GM12878 (cell line): ENCODE data around the gene LHB. TPM values are rescaled to one million over a fixed set of nuclear protein-coding genes. Genes with fewer than 3 reads are reported as not detected.

Experiments
- ASH2L ChIP-seq: fragments of 300-600, 200-600 bp; sonication (generic); IDR thresholded peaks from 2 replicates; pipeline ENCODE4 v1.6.1; 2017; ENCODE audit warnings: low read depth, mild to moderate bottlenecking, borderline replicate concordance
- BHLHE40 ChIP-seq, 2 experiments: fragments of 450-650 bp in 1 of 2; IDR thresholded peaks; 2 replicates each; pipeline ENCODE4 v1.6.1; 2011 to 2017; ENCODE audit warnings: low read depth in 2 of 2, borderline replicate concordance in 1 of 2, improper control_type of control experiment in 1 of 2, low read length in 1 of 2, mild to moderate bottlenecking in 1 of 2
- CHD1 ChIP-seq: IDR thresholded peaks from 2 replicates; pipeline ENCODE4 v1.6.1; 2012; ENCODE audit warnings: low read depth, low read length, improper control_type of control experiment
- FOXM1 ChIP-seq: IDR thresholded peaks from 2 replicates; pipeline ENCODE4 v1.6.1; 2012; ENCODE audit warnings: low read depth, mild to moderate bottlenecking, inconsistent platforms, low read length, moderate library complexity
- GATAD2B ChIP-seq: fragments of 450-650 bp; conservative IDR thresholded peaks from 2 replicates; pipeline ENCODE4 v1.6.1; 2017; ENCODE audit warnings: low read depth, mild to moderate bottlenecking, moderate library complexity
- HCFC1 ChIP-seq: fragments of 150-350 bp; IDR thresholded peaks from 2 replicates; pipeline ENCODE4 v1.6.1; 2014; ENCODE audit warnings: low read length
- KLF5 ChIP-seq: fragments of 450-650 bp; IDR thresholded peaks from 2 replicates; pipeline ENCODE4 v1.6.1; 2014; ENCODE audit warnings: mild to moderate bottlenecking; ENCODE audit not compliant: partially characterized antibody
- MTA2 ChIP-seq: fragments of 450-650 bp; IDR thresholded peaks from 2 replicates; pipeline ENCODE4 v1.6.1; 2016; ENCODE audit warnings: low read depth, mild to moderate bottlenecking, moderate library complexity
- MXI1 ChIP-seq: fragments of 150-350 bp; IDR thresholded peaks from 2 replicates; pipeline ENCODE4 v1.6.1; 2011; ENCODE audit warnings: low read depth, mild to moderate bottlenecking, inconsistent platforms, low read length, improper control_type of control experiment
- NRF1 ChIP-seq: conservative IDR thresholded peaks from 2 replicates; pipeline ENCODE4 v1.6.1; 2011; ENCODE audit warnings: mild to moderate bottlenecking, low read depth, low read length, improper control_type of control experiment
- POU2F2 ChIP-seq: IDR thresholded peaks from 3 replicates; pipeline ENCODE4 v1.6.1; 2011; ENCODE audit warnings: low read depth, mild to moderate bottlenecking, low read length, borderline replicate concordance
- SMARCA5 ChIP-seq: fragments of 450-650 bp; IDR thresholded peaks from 2 replicates; pipeline ENCODE4 v1.6.1; 2017; ENCODE audit warnings: mild to moderate bottlenecking
- SUPT20H ChIP-seq: IDR thresholded peaks from 2 replicates; pipeline ENCODE4 v1.6.1; 2011; ENCODE audit warnings: low read depth, mild to moderate bottlenecking, low read length, moderate library complexity, borderline replicate concordance; ENCODE audit not compliant: control insufficient read depth
- ZNF24 ChIP-seq: fragments of 450-650 bp; IDR thresholded peaks from 2 replicates; pipeline ENCODE4 v1.6.1; 2017; ENCODE audit warnings: antibody characterized with exemption, mild to moderate bottlenecking
- polyA plus RNA-seq, 11 experiments: library from polyadenylated mRNA; depleted of rRNA in 4 of 11; unstranded in 6 of 11; stranded (reverse) in 5 of 11; fragments of >200 nt; fragmentation: Nextera tagmentation in 4 of 11; fragmentation: Illumina TruSeq in 1 of 11; extraction: Ambion mirVana in 4 of 11; extraction: Trizol in 1 of 11; gene quantifications; 1 replicate in 1 of 11; 2 replicates in 10 of 11; pipeline versions ENCODE4 v1.2.1 to v1.2.3, GENCODE V29; 2011 to 2016; ENCODE audit warnings: inconsistent platforms in 2 of 11, missing spikeins in 2 of 11, low read depth in 1 of 11
- total RNA-seq, 4 experiments: library from RNA; depleted of rRNA in 3 of 4; stranded (reverse); fragments of >200 nt in 3 of 4; fragmentation: Illumina TruSeq in 1 of 4; extraction: Trizol in 1 of 4; gene quantifications; 2 replicates each; pipeline versions ENCODE4 v1.2.1 to v1.2.3, GENCODE V29; 2013 to 2021
- TF ChIP-seq, protein P1 (sequence below): IDR thresholded peaks from 2 replicates; pipeline ENCODE4 v1.6.1; 2012; ENCODE audit warnings: low read depth, low read length, improper control_type of control experiment
- TF ChIP-seq, protein P2 (sequence below): fragments of 450-650 bp; IDR thresholded peaks from 2 replicates; pipeline ENCODE4 v1.6.1; 2017; ENCODE audit warnings: borderline replicate concordance
- TF ChIP-seq, protein P3 (sequence below): fragments of 450-650 bp; IDR thresholded peaks from 2 replicates; pipeline ENCODE4 v1.6.1; 2017; ENCODE audit warnings: antibody characterized with exemption, mild to moderate bottlenecking, moderate library complexity
- TF ChIP-seq, protein P4 (sequence below): fragments of 450-650 bp; IDR thresholded peaks from 2 replicates; pipeline ENCODE4 v1.6.1; 2016; ENCODE audit warnings: mild to moderate bottlenecking
- TF ChIP-seq, protein P5 (sequence below): IDR thresholded peaks from 2 replicates; pipeline ENCODE4 v1.6.1; 2011; ENCODE audit warnings: low read depth, mild to moderate bottlenecking, low read length, moderate library complexity, borderline replicate concordance; ENCODE audit errors: extremely low read depth
- TF ChIP-seq, protein P6 (sequence below): fragments of 450-650 bp; formaldehyde crosslinking; IDR thresholded peaks from 2 replicates; pipeline ENCODE4 v1.4.0; 2022; ENCODE audit warnings: mild to moderate bottlenecking, moderate library complexity

The LHB gene
- total and polyA plus RNA-seq, 10 of the 15 experiments (the other 5 are each of a cell fraction or from before 2014, with no cell fraction given): 0.20 to 0.72 (median 0.46) TPM; not detected in 5

DNA sequence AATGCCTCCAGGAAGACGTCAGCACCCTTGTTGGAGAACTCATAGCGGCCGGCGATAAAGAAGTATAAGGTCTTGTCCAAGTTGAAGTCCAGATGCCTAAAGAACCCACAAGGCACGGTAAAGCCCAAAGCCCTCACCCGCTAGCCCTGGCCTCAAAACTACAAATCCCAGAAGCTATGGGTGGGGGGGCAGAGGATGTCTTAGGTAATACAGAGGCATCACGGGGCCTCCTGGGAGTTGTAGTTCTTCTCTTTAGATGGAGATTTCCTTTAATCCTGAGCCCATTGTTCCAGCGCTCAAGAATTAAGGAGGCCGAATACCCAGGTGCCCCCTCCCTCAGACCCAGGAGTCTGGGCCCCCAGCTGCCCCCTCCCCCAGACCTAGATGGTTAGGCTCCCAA, 34.6 kb downstream of the LHB start (continued):
- no peak for TF ChIP-seq BHLHE40 (IDR thresholded peaks at IDR 0.05; ENCODE audit: borderline replicate concordance in 1 of 2, low read depth in 2 of 2, low read length in 1 of 2)
- TF ChIP-seq HCFC1: peak; percentile 74
- no peak for TF ChIP-seq NRF1
- TF ChIP-seq MXI1: no peak
- TF ChIP-seq, protein P1, sequence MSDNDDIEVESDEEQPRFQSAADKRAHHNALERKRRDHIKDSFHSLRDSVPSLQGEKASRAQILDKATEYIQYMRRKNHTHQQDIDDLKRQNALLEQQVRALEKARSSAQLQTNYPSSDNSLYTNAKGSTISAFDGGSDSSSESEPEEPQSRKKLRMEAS: no peak
- TF ChIP-seq SUPT20H: no peak
- TF ChIP-seq GATAD2B: no peak
- TF ChIP-seq, protein P2, sequence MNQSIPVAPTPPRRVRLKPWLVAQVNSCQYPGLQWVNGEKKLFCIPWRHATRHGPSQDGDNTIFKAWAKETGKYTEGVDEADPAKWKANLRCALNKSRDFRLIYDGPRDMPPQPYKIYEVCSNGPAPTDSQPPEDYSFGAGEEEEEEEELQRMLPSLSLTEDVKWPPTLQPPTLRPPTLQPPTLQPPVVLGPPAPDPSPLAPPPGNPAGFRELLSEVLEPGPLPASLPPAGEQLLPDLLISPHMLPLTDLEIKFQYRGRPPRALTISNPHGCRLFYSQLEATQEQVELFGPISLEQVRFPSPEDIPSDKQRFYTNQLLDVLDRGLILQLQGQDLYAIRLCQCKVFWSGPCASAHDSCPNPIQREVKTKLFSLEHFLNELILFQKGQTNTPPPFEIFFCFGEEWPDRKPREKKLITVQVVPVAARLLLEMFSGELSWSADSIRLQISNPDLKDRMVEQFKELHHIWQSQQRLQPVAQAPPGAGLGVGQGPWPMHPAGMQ: no peak
- TF ChIP-seq, protein P3, sequence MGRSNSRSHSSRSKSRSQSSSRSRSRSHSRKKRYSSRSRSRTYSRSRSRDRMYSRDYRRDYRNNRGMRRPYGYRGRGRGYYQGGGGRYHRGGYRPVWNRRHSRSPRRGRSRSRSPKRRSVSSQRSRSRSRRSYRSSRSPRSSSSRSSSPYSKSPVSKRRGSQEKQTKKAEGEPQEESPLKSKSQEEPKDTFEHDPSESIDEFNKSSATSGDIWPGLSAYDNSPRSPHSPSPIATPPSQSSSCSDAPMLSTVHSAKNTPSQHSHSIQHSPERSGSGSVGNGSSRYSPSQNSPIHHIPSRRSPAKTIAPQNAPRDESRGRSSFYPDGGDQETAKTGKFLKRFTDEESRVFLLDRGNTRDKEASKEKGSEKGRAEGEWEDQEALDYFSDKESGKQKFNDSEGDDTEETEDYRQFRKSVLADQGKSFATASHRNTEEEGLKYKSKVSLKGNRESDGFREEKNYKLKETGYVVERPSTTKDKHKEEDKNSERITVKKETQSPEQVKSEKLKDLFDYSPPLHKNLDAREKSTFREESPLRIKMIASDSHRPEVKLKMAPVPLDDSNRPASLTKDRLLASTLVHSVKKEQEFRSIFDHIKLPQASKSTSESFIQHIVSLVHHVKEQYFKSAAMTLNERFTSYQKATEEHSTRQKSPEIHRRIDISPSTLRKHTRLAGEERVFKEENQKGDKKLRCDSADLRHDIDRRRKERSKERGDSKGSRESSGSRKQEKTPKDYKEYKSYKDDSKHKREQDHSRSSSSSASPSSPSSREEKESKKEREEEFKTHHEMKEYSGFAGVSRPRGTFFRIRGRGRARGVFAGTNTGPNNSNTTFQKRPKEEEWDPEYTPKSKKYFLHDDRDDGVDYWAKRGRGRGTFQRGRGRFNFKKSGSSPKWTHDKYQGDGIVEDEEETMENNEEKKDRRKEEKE: no peak
- TF ChIP-seq POU2F2: no peak
- TF ChIP-seq, protein P4, sequence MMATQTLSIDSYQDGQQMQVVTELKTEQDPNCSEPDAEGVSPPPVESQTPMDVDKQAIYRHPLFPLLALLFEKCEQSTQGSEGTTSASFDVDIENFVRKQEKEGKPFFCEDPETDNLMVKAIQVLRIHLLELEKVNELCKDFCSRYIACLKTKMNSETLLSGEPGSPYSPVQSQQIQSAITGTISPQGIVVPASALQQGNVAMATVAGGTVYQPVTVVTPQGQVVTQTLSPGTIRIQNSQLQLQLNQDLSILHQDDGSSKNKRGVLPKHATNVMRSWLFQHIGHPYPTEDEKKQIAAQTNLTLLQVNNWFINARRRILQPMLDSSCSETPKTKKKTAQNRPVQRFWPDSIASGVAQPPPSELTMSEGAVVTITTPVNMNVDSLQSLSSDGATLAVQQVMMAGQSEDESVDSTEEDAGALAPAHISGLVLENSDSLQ: no peak
- no peak for TF ChIP-seq ASH2L
- TF ChIP-seq ZNF24: no peak
- TF ChIP-seq, protein P5, sequence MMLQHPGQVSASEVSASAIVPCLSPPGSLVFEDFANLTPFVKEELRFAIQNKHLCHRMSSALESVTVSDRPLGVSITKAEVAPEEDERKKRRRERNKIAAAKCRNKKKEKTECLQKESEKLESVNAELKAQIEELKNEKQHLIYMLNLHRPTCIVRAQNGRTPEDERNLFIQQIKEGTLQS: no peak
- TF ChIP-seq MTA2: no peak
- no peak for TF ChIP-seq FOXM1
- no peak for TF ChIP-seq KLF5
- no peak for TF ChIP-seq SMARCA5
- no peak for TF ChIP-seq CHD1
- TF ChIP-seq, protein P6, sequence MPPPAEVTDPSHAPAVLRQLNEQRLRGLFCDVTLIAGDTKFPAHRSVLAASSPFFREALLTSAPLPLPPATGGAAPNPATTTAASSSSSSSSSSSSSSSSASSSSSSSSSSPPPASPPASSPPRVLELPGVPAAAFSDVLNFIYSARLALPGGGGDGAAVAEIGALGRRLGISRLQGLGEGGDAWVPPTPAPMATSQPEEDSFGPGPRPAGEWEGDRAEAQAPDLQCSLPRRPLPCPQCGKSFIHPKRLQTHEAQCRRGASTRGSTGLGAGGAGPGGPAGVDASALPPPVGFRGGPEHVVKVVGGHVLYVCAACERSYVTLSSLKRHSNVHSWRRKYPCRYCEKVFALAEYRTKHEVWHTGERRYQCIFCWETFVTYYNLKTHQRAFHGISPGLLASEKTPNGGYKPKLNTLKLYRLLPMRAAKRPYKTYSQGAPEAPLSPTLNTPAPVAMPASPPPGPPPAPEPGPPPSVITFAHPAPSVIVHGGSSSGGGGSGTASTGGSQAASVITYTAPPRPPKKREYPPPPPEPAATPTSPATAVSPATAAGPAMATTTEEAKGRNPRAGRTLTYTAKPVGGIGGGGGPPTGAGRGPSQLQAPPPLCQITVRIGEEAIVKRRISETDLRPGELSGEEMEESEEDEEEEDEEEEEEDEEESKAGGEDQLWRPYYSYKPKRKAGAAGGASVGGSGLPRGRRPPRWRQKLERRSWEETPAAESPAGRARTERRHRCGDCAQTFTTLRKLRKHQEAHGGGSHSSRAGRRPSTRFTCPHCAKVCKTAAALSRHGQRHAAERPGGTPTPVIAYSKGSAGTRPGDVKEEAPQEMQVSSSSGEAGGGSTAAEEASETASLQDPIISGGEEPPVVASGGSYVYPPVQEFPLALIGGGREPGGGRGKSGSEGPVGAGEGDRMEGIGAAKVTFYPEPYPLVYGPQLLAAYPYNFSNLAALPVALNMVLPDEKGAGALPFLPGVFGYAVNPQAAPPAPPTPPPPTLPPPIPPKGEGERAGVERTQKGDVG (CRISPR knock-in tag): no peak
